Measurements from ENCODE around the gene DBNDD2. TPM values are rescaled to one million over a fixed set of nuclear protein-coding genes. Genes with fewer than 3 reads are reported as not detected.

The DBNDD2 gene
- total and polyA plus RNA-seq, 10 donors, result 15.8 to 38.5 (median 29.2) TPM

DNA sequence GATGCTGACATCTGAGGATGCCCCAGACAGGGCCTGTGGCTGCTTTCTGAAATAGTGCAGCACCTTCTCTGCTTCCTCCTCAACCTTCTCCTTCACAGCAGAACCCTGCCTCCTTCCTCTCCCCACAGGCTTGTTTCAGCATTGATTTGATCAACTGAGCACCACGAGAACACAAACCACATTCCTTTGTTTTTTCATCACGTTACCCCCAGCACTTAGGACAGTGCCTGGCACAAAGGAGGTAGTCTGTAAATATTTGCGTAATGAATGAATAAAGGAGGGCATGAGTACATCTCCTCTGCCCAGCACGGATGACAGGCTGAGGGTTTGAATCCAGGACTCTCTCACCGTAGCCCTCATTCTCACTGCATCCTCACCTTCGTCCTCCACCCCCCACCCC lies 40.2 kb downstream of the DBNDD2 start:
- DNase-seq, result no peak
- H3K9me3 ChIP-seq, result no peaks in the 10 kb centered on the region
- H3K27ac ChIP-seq, result no peak overlapping the region
- 59 to 73% (median 71%) methylated on average over 6 of the region's 6 CpGs for WGBS, 5 donors
- H3K4me3 ChIP-seq, result no peak overlapping the region
- no peaks in the 10 kb centered on the region for H3K36me3 ChIP-seq
- TF ChIP-seq, protein P1, sequence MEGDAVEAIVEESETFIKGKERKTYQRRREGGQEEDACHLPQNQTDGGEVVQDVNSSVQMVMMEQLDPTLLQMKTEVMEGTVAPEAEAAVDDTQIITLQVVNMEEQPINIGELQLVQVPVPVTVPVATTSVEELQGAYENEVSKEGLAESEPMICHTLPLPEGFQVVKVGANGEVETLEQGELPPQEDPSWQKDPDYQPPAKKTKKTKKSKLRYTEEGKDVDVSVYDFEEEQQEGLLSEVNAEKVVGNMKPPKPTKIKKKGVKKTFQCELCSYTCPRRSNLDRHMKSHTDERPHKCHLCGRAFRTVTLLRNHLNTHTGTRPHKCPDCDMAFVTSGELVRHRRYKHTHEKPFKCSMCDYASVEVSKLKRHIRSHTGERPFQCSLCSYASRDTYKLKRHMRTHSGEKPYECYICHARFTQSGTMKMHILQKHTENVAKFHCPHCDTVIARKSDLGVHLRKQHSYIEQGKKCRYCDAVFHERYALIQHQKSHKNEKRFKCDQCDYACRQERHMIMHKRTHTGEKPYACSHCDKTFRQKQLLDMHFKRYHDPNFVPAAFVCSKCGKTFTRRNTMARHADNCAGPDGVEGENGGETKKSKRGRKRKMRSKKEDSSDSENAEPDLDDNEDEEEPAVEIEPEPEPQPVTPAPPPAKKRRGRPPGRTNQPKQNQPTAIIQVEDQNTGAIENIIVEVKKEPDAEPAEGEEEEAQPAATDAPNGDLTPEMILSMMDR (IDR thresholded peaks at IDR 0.05 in 8 of 11, conservative IDR thresholded peaks at IDR 0.05 in 3 of 11), result no peak
- TF ChIP-seq POLR2AphosphoS5 (IDR thresholded peaks at IDR 0.05) (no peak), POLR2A (IDR thresholded peaks at IDR 0.05) (no peak)
- H3K4me1 ChIP-seq, result peaks cover 0 to 28% (median 11%) of the 10 kb centered on the region in 6 donors
- H3K27me3 ChIP-seq (replicated peaks in 1 of 7), result no peaks in the 10 kb centered on the region
- intact Hi-C loops (cut with DNase I; ENCODE audit: low total_unique reads), result no loop called here

DNA sequence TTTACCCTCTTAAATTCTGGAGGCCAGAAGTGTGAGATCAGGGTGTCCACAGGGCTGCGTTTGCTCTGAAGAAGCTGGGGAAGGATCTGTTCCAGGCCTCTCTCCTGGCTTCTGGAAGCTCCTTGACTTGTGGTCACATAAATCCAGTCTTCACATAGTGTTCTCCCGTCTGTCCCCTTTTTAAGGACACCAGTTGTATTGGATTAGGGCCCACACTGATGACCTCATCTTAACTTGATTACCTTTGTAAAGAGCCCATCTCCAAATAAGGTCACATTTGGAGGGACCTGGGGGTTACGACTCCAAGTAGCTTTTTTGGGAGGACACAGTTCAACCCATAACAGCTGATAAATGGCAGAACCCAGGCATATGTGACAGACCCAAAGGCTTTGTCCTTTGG lies 41.4 kb downstream of the DBNDD2 start:
- WGBS, 5 donors, result 78 to 86% (median 85%) methylated on average over 3 of the region's 3 CpGs
- intact Hi-C loops (cut with DNase I; ENCODE audit: low total_unique reads), result no loop called here
- H3K27ac ChIP-seq, result no peak overlapping the region

DNA sequence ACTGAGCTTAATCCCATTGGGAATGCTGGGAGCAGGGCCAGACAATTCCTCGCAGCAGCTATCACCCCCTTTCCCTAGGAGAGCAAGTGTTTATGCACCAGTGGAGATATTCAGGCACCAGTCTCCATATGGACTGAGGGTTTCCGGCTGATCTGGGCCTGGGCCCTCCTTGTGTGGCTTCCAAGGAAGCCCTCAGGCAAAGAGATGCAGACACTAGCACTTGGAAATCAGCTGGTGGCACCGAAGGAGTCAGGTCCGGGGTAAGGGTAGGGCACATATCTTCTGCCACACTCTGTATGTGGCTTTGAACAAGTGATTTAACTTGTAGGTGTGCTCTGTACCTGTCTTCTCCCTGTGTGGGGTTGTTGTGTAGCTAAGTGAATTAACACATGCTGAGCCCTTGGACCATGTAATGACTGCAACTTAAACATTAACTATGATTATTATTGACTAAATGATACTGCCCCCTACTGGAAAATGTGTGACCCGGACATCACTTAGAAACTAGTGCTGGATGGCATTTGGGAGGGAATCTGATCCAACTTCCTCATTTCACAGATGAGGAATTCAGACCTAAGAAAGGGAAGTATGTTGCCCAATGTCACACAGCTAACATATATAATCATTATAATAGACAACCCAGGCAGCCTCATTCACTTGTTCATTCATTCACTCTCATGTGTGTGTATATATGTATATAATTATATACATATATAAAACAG lies 42.2 kb downstream of the DBNDD2 start:
- intact Hi-C loops (cut with DNase I; ENCODE audit: low total_unique reads), result no loop called here
- H3K4me1 ChIP-seq, result peaks cover 0 to 28% (median 11%) of the 10 kb centered on the region in 6 donors
- 64 to 77% (median 72%) methylated on average over 5 of the region's 5 CpGs for WGBS, 5 donors
- H3K27ac ChIP-seq, result no peak overlapping the region
- no peak overlapping the region for H3K4me3 ChIP-seq
- no peaks in the 10 kb centered on the region for H3K27me3 ChIP-seq (replicated peaks in 1 of 7)
- TF ChIP-seq POLR2AphosphoS5 (IDR thresholded peaks at IDR 0.05), result no peak
- TF ChIP-seq POLR2A (IDR thresholded peaks at IDR 0.05), result no peak
- TF ChIP-seq, protein P1 (IDR thresholded peaks at IDR 0.05 in 8 of 11, conservative IDR thresholded peaks at IDR 0.05 in 3 of 11), result peak; percentile 29 to 71 (median 57)
- DNase-seq, result no peak
- H3K9me3 ChIP-seq, result no peaks in the 10 kb centered on the region
- no peaks in the 10 kb centered on the region for H3K36me3 ChIP-seq

More for the DNA sequence above, 41.4 kb downstream of the DBNDD2 start:
- H3K27me3 ChIP-seq (replicated peaks in 1 of 7), result no peaks in the 10 kb centered on the region
- peaks cover 0 to 28% (median 11%) of the 10 kb centered on the region in 6 donors for H3K4me1 ChIP-seq
- H3K9me3 ChIP-seq, result no peaks in the 10 kb centered on the region
- no peak for DNase-seq
- H3K4me3 ChIP-seq, result no peak overlapping the region
- H3K36me3 ChIP-seq, result no peaks in the 10 kb centered on the region
- no peak for TF ChIP-seq POLR2AphosphoS5 (IDR thresholded peaks at IDR 0.05)
- no peak for TF ChIP-seq POLR2A (IDR thresholded peaks at IDR 0.05)
- TF ChIP-seq, protein P1 (IDR thresholded peaks at IDR 0.05 in 8 of 11, conservative IDR thresholded peaks at IDR 0.05 in 3 of 11), result no peak

DNA sequence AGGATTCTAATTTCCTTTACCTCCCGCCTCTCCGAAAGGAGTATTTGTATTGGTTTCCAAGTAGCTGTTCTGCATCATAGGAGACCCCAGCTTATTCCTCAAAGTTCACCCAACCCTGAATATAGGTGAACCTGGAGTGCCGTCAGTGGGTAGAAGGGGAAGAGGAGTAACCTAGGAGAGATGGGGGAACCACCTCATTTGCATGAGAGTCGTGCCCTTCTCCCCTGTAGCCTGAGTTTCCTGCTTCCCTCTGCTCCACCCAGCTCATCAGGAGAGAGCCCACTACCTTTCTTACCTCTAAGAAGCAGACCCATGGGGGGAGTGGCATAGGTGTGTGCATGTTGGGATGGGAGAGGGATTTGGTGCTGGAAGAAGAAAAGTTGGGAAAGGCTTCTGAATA lies 44.1 kb downstream of the DBNDD2 start:
- intact Hi-C loops (cut with DNase I; ENCODE audit: low total_unique reads), result no loop called here
- no peak for DNase-seq

More for the DNA sequence above, 44.1 kb downstream of the DBNDD2 start:
- H3K4me3 ChIP-seq, result no peak overlapping the region
- 47 to 55% (median 53%) methylated on average over 4 of the region's 4 CpGs for WGBS, 5 donors
- peaks cover 0 to 28% (median 11%) of the 10 kb centered on the region in 6 donors for H3K4me1 ChIP-seq
- no peaks in the 10 kb centered on the region for H3K9me3 ChIP-seq
- H3K36me3 ChIP-seq, result no peaks in the 10 kb centered on the region
- no peak overlapping the region for H3K27ac ChIP-seq
- H3K27me3 ChIP-seq (replicated peaks in 1 of 7), result no peaks in the 10 kb centered on the region
- TF ChIP-seq POLR2AphosphoS5 (IDR thresholded peaks at IDR 0.05) (no peak), POLR2A (IDR thresholded peaks at IDR 0.05) (no peak)
- TF ChIP-seq, protein P1 (IDR thresholded peaks at IDR 0.05 in 8 of 11, conservative IDR thresholded peaks at IDR 0.05 in 3 of 11), result no peak
